C4-2B (cell line): ENCODE results near the gene SLC8A1.

Experiments
- CTCF ChIP-seq: fragments of 450-650 bp; conservative IDR thresholded peaks from 2 replicates; pipeline ENCODE4 v1.5.1; 2017; ENCODE audit warnings: mild to moderate bottlenecking
- ZFX ChIP-seq: fragments of 450-650 bp; IDR thresholded peaks from 2 replicates; pipeline ENCODE4 v1.6.1; 2017

GRCh38 chr2:40165509-40165844 is 286.4 kb downstream of the SLC8A1 start:
- TF ChIP-seq CTCF = no peak
- no peak for TF ChIP-seq ZFX
